HG03103 (cell line): ENCODE results near the gene GALNT2.

Source experiments
- ATAC-seq: cut with Tn5 transposase; IDR thresholded peaks from one replicate; pipeline ENCODE4 v1.9.1; 2021; ENCODE audit warnings: low read depth; ENCODE audit not compliant: unreplicated experiment

The GALNT2 gene

DNA sequence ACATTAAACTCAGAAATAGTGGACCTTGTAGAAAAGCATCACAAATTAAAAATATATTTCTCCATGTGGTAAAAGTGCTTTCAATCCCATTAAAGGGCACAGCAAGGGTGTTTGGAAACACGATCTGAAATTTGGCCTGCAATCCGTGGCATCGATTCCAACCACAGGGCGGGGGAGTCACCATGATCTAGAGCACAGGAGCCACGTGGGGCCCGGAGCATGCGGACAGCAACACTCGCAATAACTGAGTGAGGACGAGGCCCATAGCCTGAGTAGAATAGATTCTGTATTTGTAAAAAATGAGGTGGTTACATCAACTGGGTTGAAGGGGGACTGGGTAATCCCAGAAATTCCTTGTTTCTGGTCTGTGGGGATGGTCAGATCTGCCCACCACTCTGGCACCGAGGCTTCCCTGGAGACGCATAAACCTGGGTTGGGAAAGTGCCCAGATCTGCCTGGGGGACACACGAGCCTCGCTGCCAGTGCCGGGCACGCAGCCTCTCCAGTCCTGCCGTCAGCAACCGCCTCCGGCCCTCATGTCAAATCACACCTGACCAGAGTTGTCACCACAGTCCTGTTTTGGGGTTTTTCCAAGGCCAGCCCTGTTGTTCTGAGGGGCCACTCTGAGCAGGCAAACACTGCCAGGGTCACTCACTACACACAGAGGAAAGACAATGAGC, 254.8 kb downstream of the GALNT2 start:
- no peak for ATAC-seq

DNA sequence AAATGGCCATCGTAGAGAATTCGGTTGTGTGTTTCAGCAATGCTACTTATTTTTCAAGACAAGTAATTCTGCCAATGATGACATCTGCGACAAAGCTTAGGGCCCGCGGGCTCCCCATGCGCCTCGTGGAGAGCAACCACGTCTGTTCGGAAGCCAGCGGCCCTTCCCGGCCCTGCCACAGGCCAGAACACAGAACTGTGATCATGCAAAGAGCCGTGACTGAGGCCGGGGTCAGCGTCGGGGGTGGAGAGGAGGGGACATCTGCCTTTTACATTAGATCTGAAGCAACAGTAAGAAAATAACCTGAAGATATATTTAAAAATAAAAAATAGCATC, 255.4 kb downstream of the GALNT2 start:
- ATAC-seq = no peak

DNA sequence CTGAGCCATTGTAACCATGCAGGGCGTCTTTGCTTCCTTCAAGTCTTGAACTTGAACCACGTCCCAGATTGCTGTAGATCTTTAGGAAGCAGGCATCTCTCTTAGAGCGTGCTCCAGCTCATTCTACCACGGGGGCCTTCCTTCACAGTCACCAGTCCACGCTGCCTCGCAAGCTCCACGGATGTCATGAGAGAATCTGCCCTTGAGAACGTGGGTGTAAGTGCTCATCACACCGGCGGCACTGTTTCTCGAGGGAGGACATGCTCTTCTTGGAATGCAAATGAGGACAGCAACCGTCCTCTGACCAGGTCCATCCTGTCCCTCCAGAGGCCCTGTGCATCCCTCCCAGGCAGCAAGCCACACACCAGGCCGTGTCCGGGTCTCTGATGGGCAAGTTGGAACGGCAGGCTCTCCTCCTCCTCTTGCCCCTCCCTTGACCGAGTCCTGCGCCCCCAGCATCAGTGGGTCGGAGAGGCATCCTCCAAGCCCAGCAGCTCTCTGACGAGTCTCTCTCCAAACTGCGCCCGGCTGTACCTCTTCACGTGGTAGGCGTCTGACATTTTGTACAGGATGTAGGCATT, 256.0 kb downstream of the GALNT2 start:
- no peak for ATAC-seq

DNA sequence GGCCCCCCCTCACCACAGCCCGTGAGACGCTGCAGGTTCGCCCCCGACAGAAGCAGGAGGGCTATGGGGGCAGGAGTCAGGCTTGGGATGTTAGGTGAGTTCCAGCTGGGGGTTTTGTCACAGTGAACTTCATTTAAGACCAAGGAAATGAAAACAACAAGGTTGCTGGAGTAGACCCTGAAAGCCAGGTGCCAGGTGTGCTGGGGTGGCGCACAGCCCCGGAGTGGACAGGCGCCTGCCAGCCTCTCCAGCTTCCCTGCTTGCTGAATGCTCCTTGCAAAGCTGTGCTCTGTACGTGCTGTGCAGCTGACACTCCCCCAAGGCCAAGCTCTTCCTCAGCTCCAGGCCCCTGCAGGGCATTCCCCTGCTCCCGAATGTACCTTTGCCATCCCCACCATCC, 256.6 kb downstream of the GALNT2 start:
- ATAC-seq = no peak

- no peak for ATAC-seq
Observed at GRCh38 chr1:230326971-230327891, 260.2 kb downstream of the GALNT2 start.

DNA sequence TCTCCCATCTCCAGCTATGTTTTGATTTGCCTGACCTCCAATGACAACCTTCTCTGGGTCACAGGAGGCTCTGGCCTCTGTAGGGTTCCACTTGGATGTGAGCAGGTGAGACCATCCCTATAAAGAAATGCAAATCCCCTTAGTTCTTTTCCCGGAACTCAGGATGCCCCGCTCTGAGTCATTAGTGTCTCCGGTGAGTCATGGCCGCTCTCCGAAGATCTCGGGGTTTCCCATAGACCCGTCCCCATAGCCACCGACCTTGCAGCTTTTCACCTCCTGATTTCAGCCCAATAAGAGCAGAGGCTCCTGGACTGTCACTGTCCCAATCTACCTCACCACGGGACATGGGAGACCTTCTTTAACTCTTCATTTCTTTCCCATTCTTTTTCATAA, 260.9 kb downstream of the GALNT2 start:
- no peak for ATAC-seq

DNA sequence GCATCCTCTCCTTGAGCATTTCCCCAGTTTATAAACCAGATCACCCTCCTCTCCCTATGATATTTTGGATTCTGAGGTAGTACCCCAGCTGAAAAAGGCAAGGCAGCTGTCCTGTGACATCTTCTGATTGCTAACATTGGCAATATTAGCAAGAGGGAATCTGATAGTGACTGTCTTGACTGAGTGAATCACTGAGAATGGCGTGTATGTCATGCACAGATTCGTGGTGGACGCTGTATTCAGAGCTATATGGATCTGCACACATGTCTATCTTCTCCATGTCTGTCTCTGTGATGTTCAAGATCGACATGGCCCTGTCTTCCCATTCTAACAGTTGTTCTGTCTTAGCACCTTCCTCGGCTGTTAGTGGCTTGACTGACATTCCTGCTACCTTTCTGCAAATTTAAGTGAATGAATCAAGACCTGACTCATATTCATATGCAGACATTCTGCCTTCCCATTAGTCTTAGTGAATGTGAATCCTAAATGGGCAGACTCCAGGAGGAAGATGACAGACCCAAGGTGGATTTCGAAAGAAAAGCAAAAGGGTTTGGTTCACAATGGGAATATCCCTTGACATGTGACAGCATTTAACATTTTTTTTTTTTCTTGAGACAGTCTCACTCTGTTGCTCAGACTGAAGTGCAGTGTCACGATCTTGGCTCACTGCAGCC, 261.4 kb downstream of the GALNT2 start:
- no peak for ATAC-seq

DNA sequence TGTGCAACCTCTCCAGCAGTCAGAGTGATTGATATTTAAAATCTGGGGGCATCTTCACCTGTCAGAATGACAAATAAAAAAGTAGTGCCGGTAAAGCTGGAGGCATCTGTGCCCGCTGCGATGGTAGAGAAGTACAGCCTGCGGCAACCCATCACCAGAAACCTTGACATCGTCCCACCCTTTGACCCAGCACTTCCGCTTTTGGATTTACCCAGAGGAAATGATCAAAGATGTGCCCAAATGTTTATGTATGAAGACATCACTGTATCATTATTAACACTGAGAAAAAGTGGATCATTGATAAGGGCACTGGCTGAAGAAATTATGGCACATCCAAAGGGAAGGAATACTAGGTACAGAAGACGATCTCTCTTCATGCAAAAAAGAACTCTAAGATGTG, 263.1 kb downstream of the GALNT2 start:
- ATAC-seq = no peak
